SJSA1 (cell line): Measurements from ENCODE around the gene SLC39A9. TPM values are rescaled to one million over a fixed set of nuclear protein-coding genes. Genes with fewer than 3 reads are reported as not detected.
"Not testable (repeated sequence)": the region's sequence is repeated elsewhere in the genome, so short reads cannot be mapped to it uniquely, and the experiment has no call there.

Experiments used
- DNase-seq, 2 experiments: peaks; one replicate each; pipeline ENCODE4 v3.0.0-alpha.2; 2015 to 2020; ENCODE audit warnings: low spot score in 2 of 2, low read depth in 1 of 2
- H3K27ac ChIP-seq: fragments of 250-450 bp; sonication (Bioruptor Pico); 2 replicates; pipeline ENCODE4 v1.5.1; 2020; ENCODE audit warnings: mild to moderate bottlenecking, moderate library complexity
- H3K27me3 ChIP-seq: fragments of 250-450 bp; sonication (Bioruptor Pico); replicated peaks from 2 replicates; pipeline ENCODE4 v1.5.1; 2020; ENCODE audit warnings: mild to moderate bottlenecking, moderate library complexity
- H3K36me3 ChIP-seq: fragments of 250-450 bp; sonication (Bioruptor Pico); 2 replicates; pipeline ENCODE4 v1.5.1; 2020; ENCODE audit warnings: mild to moderate bottlenecking
- H3K4me1 ChIP-seq: fragments of 250-450 bp; sonication (Bioruptor Pico); replicated peaks from 2 replicates; pipeline ENCODE4 v1.6.1; 2021; ENCODE audit warnings: mild to moderate bottlenecking
- H3K4me3 ChIP-seq: fragments of 250-450 bp; sonication (Bioruptor Pico); 2 replicates; pipeline ENCODE4 v1.5.1; 2020; ENCODE audit warnings: mild to moderate bottlenecking
- H3K9me3 ChIP-seq: fragments of 250-450 bp; sonication (Bioruptor Pico); replicated peaks from 2 replicates; pipeline ENCODE4 v1.5.1; 2020; ENCODE audit warnings: mild to moderate bottlenecking
- total RNA-seq: library from RNA; depleted of rRNA; stranded (reverse); fragments of >200 nt; shearing (Covaris generic); gene quantifications from 2 replicates; pipeline ENCODE4 v1.2.3, GENCODE V29; 2014

SLC39A9 gene
- total RNA-seq, 1 experiment from 2014 or later: 87.5 TPM

DNA sequence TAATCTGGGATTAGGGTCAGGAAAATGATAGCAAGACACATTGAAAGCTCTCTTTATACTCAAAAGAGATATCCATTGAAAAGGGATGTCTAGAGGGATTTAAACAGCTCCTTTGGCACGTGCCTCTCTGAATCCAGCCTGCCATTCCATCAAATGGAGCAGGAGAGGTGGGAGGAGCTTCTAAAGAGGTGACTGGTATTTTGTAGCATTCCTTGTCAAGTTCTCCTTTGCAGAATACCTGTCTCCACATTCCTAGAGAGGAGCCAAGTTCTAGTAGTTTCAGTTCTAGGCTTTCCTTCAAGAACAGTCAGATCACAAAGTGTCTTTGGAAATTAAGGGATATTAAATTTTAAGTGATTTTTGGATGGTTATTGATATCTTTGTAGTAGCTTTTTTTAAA lies 60.6 kb downstream of the SLC39A9 start:
- H3K4me1 ChIP-seq: peaks cover 6% of the 10 kb centered on the region
- peaks cover 44% of the 10 kb centered on the region for H3K36me3 ChIP-seq
- H3K4me3 ChIP-seq: no peak overlapping the region
- no peak for DNase-seq
- no peaks in the 10 kb centered on the region for H3K27me3 ChIP-seq
- no peaks in the 10 kb centered on the region for H3K9me3 ChIP-seq
- no peak overlapping the region for H3K27ac ChIP-seq

DNA sequence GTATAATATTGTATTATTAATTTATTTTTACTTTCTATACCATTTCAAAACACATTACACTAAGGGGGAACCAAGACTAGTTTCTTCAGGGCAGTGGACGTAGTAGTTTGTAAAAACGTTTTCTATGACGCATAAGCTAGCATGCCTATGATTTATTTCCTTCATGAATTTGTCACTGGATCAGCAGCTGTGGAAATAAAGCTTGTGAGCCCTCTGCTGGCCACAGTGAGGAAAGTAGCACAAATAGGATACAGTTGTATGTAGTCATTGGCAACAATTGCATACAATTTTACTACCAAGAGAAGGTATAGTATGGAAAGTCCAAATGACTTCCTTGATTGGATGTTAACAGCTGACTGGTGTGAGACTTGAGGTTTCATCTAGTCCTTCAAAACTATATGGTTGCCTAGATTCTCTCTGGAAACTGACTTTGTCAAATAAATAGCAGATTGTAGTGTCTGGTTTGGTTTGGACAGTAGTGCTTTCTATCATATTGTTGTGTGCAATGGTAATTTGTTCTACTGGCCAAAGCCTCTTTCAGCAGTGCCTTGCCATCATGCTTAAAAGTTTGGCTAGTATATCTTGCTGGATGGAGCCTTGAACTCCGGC lies 61.7 kb downstream of the SLC39A9 start:
- Histone ChIP-seq H3K4me3 (no peak overlapping the region), H3K36me3 (peaks cover 38% of the 10 kb centered on the region), H3K27ac (no peak overlapping the region), H3K27me3 (no peaks in the 10 kb centered on the region), H3K9me3 (no peaks in the 10 kb centered on the region), H3K4me1 (peaks cover 14% of the 10 kb centered on the region)
- DNase-seq: peak; percentile 21 to 59

DNA sequence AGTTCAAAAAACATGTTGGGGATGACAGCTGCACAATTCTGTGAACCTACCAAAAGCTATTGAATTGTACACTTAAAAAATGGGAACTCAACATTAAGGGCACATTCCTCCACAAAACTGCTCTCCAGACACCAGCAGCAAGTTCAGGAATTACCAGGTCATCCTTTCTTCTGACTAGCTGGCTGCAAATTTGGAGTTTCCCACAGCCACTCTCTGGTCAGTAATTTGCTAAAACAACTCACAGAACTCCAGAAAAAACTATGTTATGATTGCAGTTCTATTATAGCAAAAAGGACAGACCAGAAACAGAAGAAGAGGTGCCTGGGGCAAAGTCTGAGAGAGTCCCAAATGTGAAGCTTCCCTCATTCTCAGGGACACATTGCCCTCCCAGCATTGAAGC lies 65.9 kb downstream of the SLC39A9 start:
- H3K9me3 ChIP-seq: no peaks in the 10 kb centered on the region
- H3K4me3 ChIP-seq: no peak overlapping the region
- H3K27me3 ChIP-seq: no peaks in the 10 kb centered on the region
- peaks cover 19% of the 10 kb centered on the region for H3K4me1 ChIP-seq
- peaks cover 13% of the 10 kb centered on the region for H3K36me3 ChIP-seq
- DNase-seq: no peak
- H3K27ac ChIP-seq: peak overlapping the region; percentile 57

DNA sequence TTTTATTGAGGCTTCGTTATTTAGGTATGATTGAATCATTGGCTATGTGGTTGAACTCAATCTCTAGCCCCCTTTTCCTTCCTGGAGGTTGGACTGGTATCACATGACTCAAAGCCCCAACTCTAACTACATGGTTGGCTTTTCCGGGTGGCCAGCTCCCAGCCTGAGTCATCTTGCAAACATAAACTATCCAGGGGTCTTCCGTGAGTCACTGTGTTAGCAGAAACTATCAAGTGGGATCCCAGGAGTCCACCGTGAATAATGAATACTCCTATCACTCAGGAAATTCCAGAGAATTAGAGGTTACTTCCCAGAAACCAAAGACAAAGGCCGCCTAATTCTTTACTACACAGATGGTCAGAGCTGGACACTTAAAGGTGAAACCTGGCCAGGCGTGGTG lies 66.3 kb downstream of the SLC39A9 start:
- Histone ChIP-seq H3K27ac (peak overlapping the region; percentile 57), H3K27me3 (no peaks in the 10 kb centered on the region), H3K9me3 (no peaks in the 10 kb centered on the region), H3K36me3 (peaks cover 10% of the 10 kb centered on the region), H3K4me3 (no peak overlapping the region), H3K4me1 (peaks cover 19% of the 10 kb centered on the region)
- peak; percentile 89 to 92 for DNase-seq

DNA sequence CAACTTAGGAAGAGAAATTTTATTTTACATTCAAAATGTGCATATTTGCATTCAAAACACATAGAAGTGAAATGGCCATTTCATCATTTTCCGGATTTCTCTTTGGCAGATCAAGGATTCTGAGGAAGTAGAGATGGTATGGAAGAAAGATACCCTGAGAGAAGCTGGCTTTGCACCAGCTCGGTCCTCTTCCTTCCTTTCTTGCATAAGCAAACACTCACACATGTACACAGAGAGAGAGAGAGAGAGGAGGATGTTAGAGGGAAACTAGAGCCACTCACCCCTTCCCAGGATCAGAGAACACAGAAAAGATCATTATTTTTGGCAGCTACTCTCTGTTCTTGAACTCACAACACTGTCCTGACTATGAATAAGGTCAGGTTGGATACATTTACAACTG lies 70.5 kb downstream of the SLC39A9 start:
- H3K36me3 ChIP-seq: no peaks in the 10 kb centered on the region
- peaks cover 19% of the 10 kb centered on the region for H3K4me1 ChIP-seq
- DNase-seq: no peak
- no peak overlapping the region for H3K4me3 ChIP-seq
- no peak overlapping the region for H3K27ac ChIP-seq
- no peaks in the 10 kb centered on the region for H3K9me3 ChIP-seq
- H3K27me3 ChIP-seq: no peaks in the 10 kb centered on the region

DNA sequence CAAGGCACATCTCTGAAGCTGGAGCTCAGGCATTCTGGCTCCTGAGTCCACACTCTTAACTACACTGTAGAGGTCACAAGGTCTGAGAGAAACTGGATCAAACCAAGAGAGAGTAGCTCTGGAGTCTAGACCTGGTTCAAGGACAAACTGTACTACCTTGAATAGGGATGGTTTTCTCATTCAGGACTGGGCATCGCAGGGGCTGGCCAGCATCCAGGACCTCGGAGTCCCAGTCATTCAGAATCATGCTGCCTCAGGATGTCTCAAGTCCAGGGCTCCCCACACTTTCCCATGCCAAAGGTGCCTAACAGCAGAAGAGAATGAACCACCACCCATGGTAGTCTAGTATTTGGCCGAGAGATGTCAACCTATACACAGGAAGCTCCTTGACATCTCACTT lies 72.9 kb downstream of the SLC39A9 start:
- Histone ChIP-seq H3K27ac (no peak overlapping the region), H3K9me3 (no peaks in the 10 kb centered on the region), H3K36me3 (no peaks in the 10 kb centered on the region), H3K4me1 (0 out of 2 replicates have a peak, but pooled peaks cover 5% of the 10 kb centered on the region), H3K27me3 (no peaks in the 10 kb centered on the region), H3K4me3 (no peak overlapping the region)
- no peak for DNase-seq

DNA sequence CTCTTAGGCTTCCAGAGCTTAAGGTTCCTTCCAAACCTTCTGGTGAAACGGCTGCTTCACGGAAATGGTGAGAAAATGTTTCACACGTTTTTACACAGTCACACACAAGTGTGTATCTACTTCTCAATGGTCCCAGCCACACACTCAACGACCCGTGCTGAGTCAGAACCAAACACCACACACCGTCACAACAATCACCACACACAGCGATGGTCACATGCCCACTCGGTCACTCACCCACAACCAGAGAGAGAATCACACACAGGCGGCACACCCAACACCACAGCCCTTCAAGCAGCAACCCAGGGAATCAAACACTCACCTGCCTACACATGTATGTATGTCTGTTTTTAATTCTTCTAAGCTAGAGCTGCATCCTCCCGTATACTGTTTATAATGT lies 73.4 kb downstream of the SLC39A9 start:
- 0 out of 2 replicates have a peak, but pooled peaks cover 5% of the 10 kb centered on the region for H3K4me1 ChIP-seq
- no peaks in the 10 kb centered on the region for H3K36me3 ChIP-seq
- H3K27ac ChIP-seq: no peak overlapping the region
- H3K27me3 ChIP-seq: no peaks in the 10 kb centered on the region
- no peak for DNase-seq
- no peak overlapping the region for H3K4me3 ChIP-seq
- no peaks in the 10 kb centered on the region for H3K9me3 ChIP-seq

DNA sequence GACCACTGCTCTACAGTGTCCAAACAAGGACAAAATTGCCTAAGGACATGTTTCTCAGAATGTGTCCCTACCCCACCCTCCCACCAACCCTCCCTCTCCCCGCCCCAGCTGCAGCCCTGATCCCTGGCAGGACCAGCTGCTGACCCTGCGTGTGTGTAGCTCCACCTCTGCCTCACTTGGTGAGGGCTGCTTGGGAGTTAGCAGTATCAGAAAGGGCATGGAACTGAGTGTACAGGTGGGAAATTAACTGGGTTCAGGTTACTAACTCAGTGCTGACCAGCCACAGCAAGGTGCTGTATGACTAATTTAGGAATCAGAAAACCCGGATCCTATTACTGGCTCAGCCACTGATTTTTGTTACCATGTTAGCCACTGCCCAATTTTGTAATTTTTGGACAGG lies 74.8 kb downstream of the SLC39A9 start:
- Histone ChIP-seq H3K9me3 (no peaks in the 10 kb centered on the region), H3K27me3 (no peaks in the 10 kb centered on the region), H3K27ac (no peak overlapping the region), H3K36me3 (no peaks in the 10 kb centered on the region), H3K4me3 (no peak overlapping the region), H3K4me1 (0 out of 2 replicates have a peak, but pooled peaks cover 5% of the 10 kb centered on the region)
- no peak for DNase-seq

DNA sequence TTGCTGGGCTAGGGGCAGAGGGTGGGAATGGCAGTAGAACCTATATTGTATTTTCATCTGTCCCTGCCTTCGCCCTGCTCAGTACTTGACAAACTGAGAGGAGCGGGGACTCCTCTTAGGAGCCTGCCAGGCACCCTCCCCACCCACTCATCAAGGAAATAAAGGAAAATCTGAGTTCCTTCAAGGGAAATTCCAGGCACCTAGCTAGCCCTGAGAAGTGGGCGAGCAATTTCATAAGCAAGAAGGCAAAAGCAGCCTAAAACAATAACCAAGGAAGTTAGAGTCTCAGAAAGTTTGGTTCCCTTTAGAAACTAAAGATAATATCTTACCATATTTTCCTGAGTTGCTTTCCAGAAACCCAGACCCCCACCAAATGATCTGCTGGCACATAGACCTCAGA lies 75.5 kb downstream of the SLC39A9 start:
- Histone ChIP-seq H3K9me3 (no peaks in the 10 kb centered on the region), H3K27ac (no peak overlapping the region), H3K4me1 (0 out of 2 replicates have a peak, but pooled peaks cover 5% of the 10 kb centered on the region), H3K27me3 (no peaks in the 10 kb centered on the region), H3K36me3 (no peaks in the 10 kb centered on the region), H3K4me3 (no peak overlapping the region)
- DNase-seq: no peak

DNA sequence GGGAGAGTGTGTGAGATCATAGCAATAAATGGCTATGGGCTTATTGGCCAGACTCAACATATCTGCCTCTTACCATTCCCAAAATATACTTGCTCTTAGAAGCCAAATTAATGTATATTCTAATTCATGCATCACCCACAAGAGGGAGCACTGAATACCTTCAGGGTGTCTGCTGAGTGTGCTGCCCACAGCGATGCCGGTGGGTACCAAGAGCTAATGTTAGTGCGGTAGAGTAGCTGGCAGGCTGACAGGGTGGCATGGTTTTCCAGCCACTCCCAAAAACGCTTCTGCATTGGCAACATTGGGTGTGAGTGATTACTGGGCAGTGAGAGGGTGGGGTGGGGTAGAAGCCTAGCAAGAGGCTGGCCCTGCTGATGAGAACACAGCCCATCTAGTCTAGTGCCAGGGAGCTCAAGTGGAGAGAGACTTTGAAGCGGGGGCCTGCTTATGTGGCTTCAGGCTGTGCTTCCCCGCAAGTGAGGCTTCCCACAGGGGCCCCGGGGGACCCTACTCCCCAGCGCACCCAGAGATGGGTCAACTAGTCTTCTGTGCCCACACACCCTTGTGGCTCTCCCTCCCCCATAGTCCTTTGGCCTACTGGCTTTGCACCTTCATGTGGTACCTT lies 76.8 kb downstream of the SLC39A9 start:
- H3K4me3 ChIP-seq: no peak overlapping the region
- H3K4me1 ChIP-seq: 0 out of 2 replicates have a peak, but pooled peaks cover 5% of the 10 kb centered on the region
- no peaks in the 10 kb centered on the region for H3K9me3 ChIP-seq
- no peaks in the 10 kb centered on the region for H3K36me3 ChIP-seq
- no peak for DNase-seq
- no peak overlapping the region for H3K27ac ChIP-seq
- H3K27me3 ChIP-seq: no peaks in the 10 kb centered on the region

DNA sequence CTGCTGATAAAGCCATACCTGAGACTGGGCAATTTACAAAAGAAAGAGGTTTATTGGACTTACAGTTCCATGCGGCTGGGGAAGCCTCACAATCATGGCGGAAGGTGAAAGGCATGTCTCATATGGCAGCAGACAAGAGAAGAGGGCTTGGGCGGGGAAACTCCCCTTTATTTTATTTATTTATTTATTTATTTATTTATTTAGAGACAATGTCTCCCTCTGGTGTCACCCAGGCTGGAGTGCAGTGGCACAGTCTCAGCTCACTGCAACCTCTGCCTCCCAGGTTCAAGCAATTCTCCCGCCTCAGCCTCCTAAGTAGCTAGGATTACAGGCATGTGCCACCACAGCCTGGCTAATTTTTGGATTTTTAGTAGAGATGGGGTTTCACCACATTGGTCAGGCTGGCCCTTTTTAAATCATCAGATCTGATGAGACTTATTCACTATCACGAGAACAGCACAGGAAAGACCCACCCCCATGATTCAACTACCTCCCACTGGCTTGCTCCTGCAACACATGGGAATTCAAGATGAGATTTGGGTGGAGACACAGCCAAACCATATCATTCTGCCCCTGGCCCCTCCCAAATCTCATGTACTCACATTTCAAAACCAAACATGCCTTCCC lies 78.4 kb downstream of the SLC39A9 start:
- H3K27ac ChIP-seq, H3K4me3 ChIP-seq, DNase-seq, H3K4me1 ChIP-seq, H3K9me3 ChIP-seq, H3K36me3 ChIP-seq, H3K27me3 ChIP-seq: not testable (repeated sequence)

DNA sequence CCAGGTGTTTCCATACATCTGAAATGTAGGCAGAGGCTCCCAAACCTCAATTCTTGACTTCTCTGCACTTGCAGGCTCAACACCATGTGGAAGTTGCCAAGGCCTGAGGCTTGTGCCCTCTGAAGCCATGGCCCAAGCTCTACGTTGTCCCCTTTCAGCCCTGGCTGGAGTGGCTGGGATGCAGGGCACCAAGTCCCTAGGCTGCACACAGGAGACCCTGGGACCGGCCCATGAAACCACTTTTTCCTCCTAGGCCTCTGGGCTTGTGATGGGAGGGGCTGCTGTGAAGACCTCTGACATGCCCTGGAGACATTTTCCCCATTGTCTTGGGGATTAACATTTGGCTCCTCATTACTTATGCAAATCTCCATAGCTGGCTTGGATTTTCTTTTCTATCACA lies 79.6 kb downstream of the SLC39A9 start:
- H3K4me3 ChIP-seq, DNase-seq, H3K4me1 ChIP-seq: not testable (repeated sequence)

DNA sequence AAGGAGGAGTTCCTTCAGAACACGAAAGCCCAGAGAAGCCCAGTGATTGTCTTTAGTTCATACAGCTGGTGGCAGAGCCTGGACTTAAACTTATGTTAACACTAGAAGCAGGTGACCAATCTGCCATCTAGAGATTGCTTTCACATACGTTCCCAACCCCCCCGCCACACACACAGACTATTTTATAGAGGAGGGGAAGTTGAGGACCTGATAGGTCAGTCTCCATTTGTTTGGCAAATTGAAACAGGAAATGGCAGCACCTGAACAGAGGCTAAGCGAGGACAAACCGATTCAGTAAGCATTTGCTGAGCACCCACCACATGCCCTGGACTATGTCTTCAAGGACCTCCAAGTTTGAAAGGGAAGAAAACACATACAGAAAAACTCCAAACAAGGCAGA lies 81.2 kb downstream of the SLC39A9 start:
- H3K9me3 ChIP-seq: no peaks in the 10 kb centered on the region
- no peak for DNase-seq
- peaks cover 28% of the 10 kb centered on the region for H3K27me3 ChIP-seq
- H3K36me3 ChIP-seq: no peaks in the 10 kb centered on the region
- no peak overlapping the region for H3K27ac ChIP-seq
- no peaks in the 10 kb centered on the region for H3K4me1 ChIP-seq
- no peak overlapping the region for H3K4me3 ChIP-seq

More for the DNA sequence above, 79.6 kb downstream of the SLC39A9 start:
- peaks cover 11% of the 10 kb centered on the region for H3K27me3 ChIP-seq
- not testable (repeated sequence) for H3K9me3 ChIP-seq, H3K27ac ChIP-seq, H3K36me3 ChIP-seq

DNA sequence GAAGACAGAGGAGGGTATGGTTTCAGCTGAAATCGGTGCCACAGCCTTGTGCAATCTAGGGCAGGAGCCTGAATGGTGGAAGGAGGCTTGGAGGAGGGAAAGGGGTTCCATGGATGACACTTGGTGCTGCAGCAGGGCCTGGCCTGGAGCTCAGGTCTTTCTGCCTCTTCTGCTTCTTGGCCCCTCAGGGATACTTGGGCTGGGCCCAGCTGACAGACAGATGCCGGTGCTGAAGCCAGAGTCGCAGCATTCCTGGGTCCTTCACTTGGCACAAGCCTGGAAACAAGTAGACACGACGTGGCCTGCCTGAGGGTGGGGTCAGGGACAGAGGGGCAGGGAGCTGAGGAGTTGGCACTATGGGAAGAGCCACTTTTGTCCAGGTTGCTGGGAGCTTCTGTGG lies 81.6 kb downstream of the SLC39A9 start:
- Histone ChIP-seq H3K27ac (no peak overlapping the region), H3K27me3 (peaks cover 32% of the 10 kb centered on the region), H3K36me3 (no peaks in the 10 kb centered on the region), H3K4me3 (no peak overlapping the region), H3K9me3 (no peaks in the 10 kb centered on the region), H3K4me1 (no peaks in the 10 kb centered on the region)
- DNase-seq: no peak
